ENCODE measurements around the gene MSH2.
A peak's percentile ranks its signal among the peaks of the same experiment; 100 is the strongest.

The MSH2 gene

DNA sequence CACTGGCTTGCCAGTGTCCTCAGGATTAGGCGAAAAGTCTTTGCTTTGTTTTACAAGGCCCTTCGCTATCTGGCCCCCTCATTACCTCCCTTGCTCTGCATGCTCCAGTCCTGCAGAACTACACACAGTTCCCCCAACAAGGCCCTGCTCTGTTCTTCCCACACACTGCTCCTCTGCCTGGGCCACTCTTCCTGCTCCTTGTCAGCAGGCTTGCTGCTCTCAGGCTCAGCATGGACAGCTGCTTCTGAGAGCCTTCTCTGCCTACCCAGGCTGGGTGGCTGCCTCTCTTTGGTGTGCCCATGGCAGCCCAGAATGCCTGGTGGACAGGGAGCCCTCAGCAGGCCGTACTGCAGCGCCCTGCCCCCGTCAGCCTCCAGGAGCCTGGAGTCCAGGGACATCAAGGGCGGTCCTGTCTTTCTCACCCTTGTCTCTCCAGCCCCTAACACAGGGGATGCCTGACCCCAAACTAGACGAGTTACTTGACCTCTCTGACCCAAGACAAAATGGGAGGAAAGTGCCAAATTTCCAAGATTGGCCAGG, 111.1 kb downstream of the MSH2 start:
- Histone ChIP-seq H3K4me1 (ENCODE audit: insufficient read depth, low read length) (peaks cover 20% of the 10 kb centered on the region), H3K4me3 (ENCODE audit: low read depth in 1 of 2, low read length in 2 of 2) (no peak overlapping the region), H2AFZ (ENCODE audit: low read depth, low read length) (no peak overlapping the region), H3K9me3 (ENCODE audit: insufficient read depth, low read length, severe bottlenecking) (no peaks in the 10 kb centered on the region), H3K9ac (ENCODE audit: low read depth, low read length) (no peak overlapping the region), H3K27me3 (ENCODE audit: insufficient read depth, low read length, poor library complexity) (no peaks in the 10 kb centered on the region), H3K27ac (ENCODE audit: low read length) (no peak overlapping the region), H3K4me2 (ENCODE audit: insufficient read depth, low read length) (no peak overlapping the region), H3K36me3 (ENCODE audit: insufficient read depth, low read length) (no peaks in the 10 kb centered on the region), H4K20me1 (ENCODE audit: insufficient read depth, low read length) (no peaks in the 10 kb centered on the region), H3K79me2 (ENCODE audit: insufficient read depth, low read length) (no peaks in the 10 kb centered on the region)
- TF ChIP-seq, protein P1, sequence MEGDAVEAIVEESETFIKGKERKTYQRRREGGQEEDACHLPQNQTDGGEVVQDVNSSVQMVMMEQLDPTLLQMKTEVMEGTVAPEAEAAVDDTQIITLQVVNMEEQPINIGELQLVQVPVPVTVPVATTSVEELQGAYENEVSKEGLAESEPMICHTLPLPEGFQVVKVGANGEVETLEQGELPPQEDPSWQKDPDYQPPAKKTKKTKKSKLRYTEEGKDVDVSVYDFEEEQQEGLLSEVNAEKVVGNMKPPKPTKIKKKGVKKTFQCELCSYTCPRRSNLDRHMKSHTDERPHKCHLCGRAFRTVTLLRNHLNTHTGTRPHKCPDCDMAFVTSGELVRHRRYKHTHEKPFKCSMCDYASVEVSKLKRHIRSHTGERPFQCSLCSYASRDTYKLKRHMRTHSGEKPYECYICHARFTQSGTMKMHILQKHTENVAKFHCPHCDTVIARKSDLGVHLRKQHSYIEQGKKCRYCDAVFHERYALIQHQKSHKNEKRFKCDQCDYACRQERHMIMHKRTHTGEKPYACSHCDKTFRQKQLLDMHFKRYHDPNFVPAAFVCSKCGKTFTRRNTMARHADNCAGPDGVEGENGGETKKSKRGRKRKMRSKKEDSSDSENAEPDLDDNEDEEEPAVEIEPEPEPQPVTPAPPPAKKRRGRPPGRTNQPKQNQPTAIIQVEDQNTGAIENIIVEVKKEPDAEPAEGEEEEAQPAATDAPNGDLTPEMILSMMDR (IDR thresholded peaks at IDR 0.05; ENCODE audit: borderline replicate concordance, extremely low read depth, low read length, poor library complexity, severe bottlenecking): no peak
- no peak for TF ChIP-seq EZH2 (IDR thresholded peaks at IDR 0.05; ENCODE audit: borderline replicate concordance, low read depth, low read length, severe bottlenecking)
- DNase-seq (no peak), ATAC-seq (ENCODE audit: insufficient read depth, low read depth) (no peak)

DNA sequence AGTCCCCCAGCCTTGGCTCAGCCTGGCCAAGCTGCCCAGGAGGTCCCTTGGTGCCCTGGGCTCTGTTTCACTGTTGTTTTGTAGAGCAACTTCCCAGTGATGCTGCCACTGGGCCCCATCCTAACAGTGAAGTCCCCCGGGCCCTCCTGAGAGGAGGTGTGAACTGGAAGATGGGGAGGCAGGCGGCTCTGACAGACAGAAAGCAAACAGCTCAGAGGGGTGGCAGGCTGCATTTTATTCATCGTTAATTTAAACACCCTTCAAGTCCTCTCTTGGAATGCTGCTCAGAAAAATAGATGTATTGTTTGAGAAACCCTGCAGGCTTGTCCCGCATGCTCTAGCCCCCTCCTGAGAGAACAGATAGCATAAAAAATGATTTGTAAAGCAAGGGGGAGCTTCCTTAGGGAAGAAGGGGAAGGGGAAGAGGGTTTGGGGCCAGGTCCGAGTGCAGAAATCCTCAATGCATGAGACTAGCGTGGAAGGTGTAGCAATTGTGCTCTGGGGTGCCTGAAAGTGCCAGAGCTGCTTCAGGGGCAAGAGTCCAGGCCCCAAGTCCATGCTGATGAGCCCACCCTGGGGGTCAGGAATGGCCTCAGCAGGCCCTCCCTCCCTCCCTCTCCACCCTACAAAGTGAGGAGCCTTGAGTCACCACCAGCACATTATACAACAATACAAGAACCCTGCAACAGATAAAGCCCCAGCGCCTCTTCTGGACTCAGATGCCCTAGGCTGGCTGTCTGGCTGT, 113.6 kb downstream of the MSH2 start:
- TF ChIP-seq, protein P1 (IDR thresholded peaks at IDR 0.05; ENCODE audit: borderline replicate concordance, extremely low read depth, low read length, poor library complexity, severe bottlenecking): no peak
- ATAC-seq (ENCODE audit: insufficient read depth, low read depth): no peak
- Histone ChIP-seq H3K4me1 (ENCODE audit: insufficient read depth, low read length) (peaks cover 20% of the 10 kb centered on the region), H3K36me3 (ENCODE audit: insufficient read depth, low read length) (no peaks in the 10 kb centered on the region), H3K9me3 (ENCODE audit: insufficient read depth, low read length, severe bottlenecking) (no peaks in the 10 kb centered on the region), H3K79me2 (ENCODE audit: insufficient read depth, low read length) (no peaks in the 10 kb centered on the region), H3K27ac (ENCODE audit: low read length) (no peak overlapping the region), H3K4me3 (ENCODE audit: low read depth in 1 of 2, low read length in 2 of 2) (no peak overlapping the region), H2AFZ (ENCODE audit: low read depth, low read length) (no peak overlapping the region), H3K4me2 (ENCODE audit: insufficient read depth, low read length) (no peak overlapping the region), H3K9ac (ENCODE audit: low read depth, low read length) (no peak overlapping the region), H4K20me1 (ENCODE audit: insufficient read depth, low read length) (no peaks in the 10 kb centered on the region), H3K27me3 (ENCODE audit: insufficient read depth, low read length, poor library complexity) (no peaks in the 10 kb centered on the region)
- DNase-seq: no peak

DNA sequence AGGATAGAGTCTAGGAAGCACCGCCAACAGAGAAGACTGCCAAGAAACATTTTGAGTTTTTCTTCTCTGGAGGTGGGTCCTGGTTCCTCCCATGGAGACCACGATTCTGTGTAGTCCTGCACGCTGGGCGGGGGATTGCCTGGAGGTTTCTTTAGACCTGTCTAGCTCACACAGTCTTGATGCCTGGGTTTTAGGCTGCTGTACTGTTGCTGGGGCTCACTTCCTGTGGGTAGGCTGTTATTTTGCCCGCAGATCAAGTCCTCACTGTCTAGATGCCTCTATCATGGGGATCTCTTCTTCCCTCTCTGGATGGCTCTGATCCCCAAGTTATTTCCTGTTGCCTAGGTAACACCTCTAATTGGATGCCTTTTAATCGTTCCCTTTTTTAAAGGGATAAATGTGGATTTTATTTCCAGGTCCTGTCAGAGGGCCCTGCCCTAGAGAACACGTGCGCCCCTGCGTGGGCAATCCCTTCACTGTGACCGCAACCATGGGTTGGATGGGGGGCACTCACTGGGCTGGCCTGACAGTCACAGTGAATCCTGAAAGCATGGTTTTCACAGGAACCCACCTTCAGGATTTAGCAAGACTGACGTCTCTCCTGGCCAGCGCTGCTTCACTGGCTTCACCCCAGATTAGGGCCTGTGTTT, 115.7 kb downstream of the MSH2 start:
- ATAC-seq (ENCODE audit: insufficient read depth, low read depth): peak; percentile 64
- peaks cover 20% of the 10 kb centered on the region for H3K4me1 ChIP-seq (ENCODE audit: insufficient read depth, low read length)
- no peak overlapping the region for H2AFZ ChIP-seq (ENCODE audit: low read depth, low read length)

More for the DNA sequence above, 115.7 kb downstream of the MSH2 start:
- Histone ChIP-seq H3K27me3 (ENCODE audit: insufficient read depth, low read length, poor library complexity) (no peaks in the 10 kb centered on the region), H3K4me3 (ENCODE audit: low read depth in 1 of 2, low read length in 2 of 2) (no peak overlapping the region), H3K4me2 (ENCODE audit: insufficient read depth, low read length) (no peak overlapping the region), H3K9me3 (ENCODE audit: insufficient read depth, low read length, severe bottlenecking) (no peaks in the 10 kb centered on the region), H3K9ac (ENCODE audit: low read depth, low read length) (no peak overlapping the region), H3K36me3 (ENCODE audit: insufficient read depth, low read length) (no peaks in the 10 kb centered on the region), H4K20me1 (ENCODE audit: insufficient read depth, low read length) (no peaks in the 10 kb centered on the region), H3K79me2 (ENCODE audit: insufficient read depth, low read length) (no peaks in the 10 kb centered on the region), H3K27ac (ENCODE audit: low read length) (no peak overlapping the region)
- TF ChIP-seq, protein P1 (IDR thresholded peaks at IDR 0.05; ENCODE audit: borderline replicate concordance, extremely low read depth, low read length, poor library complexity, severe bottlenecking): no peak
- no peak for TF ChIP-seq EZH2 (IDR thresholded peaks at IDR 0.05; ENCODE audit: borderline replicate concordance, low read depth, low read length, severe bottlenecking)
- DNase-seq: peak; percentile 32

Measured in DND-41 (cell line).